Fibroblast of lung (primary cell): ENCODE results near the gene CFAP53. TPM values are rescaled to one million over a fixed set of nuclear protein-coding genes. Genes with fewer than 3 reads are reported as not detected.
A peak's percentile ranks its signal among the peaks of the same experiment; 100 is the strongest.

Experiments used
- DNase-seq, 2 donors: peaks; one replicate each; pipeline versions ENCODE4 v3.0.0 to v3.0.0-alpha.2; 2010; ENCODE audit warnings: low read depth in 2 of 2
- H2AFZ ChIP-seq: 2 replicates; pipeline ENCODE4 v1.5.1; 2012; ENCODE audit warnings: low read length, control low read depth, inconsistent platforms
- H3K27ac ChIP-seq: 2 replicates; pipeline ENCODE4 v1.5.1; 2011; ENCODE audit warnings: low read length, control low read depth; ENCODE audit not compliant: insufficient read depth
- H3K27me3 ChIP-seq: 2 replicates; pipeline ENCODE4 v1.5.1; 2011; ENCODE audit warnings: mild to moderate bottlenecking, low read length; ENCODE audit not compliant: control insufficient read depth, insufficient read depth
- H3K36me3 ChIP-seq: 2 replicates; pipeline ENCODE4 v1.5.1; 2011; ENCODE audit warnings: low read length; ENCODE audit not compliant: control insufficient read depth, insufficient read depth
- H3K4me1 ChIP-seq: 2 replicates; pipeline ENCODE4 v1.5.1; 2011; ENCODE audit warnings: low read length; ENCODE audit not compliant: control insufficient read depth, insufficient read depth; ENCODE audit errors: extremely low read depth
- H3K4me2 ChIP-seq: 2 replicates; pipeline ENCODE4 v1.5.1; 2011; ENCODE audit warnings: low read length, control low read depth; ENCODE audit not compliant: insufficient read depth; ENCODE audit errors: extremely low read depth
- H3K4me3 ChIP-seq, 4 experiments: fragments of 200-600 bp in 1 of 4; sonication (generic) in 1 of 4; replicated peaks in 1 of 4; 2 replicates each; pipeline ENCODE4 v1.5.1; 2011 to 2016; ENCODE audit warnings: low read length in 4 of 4, low read depth in 3 of 4, mild to moderate bottlenecking in 3 of 4, control low read depth in 2 of 4, inconsistent platforms in 1 of 4, mixed read lengths in 1 of 4; ENCODE audit not compliant: insufficient read depth in 1 of 4; ENCODE audit errors: control extremely low read depth in 1 of 4
- H3K79me2 ChIP-seq: 2 replicates; pipeline ENCODE4 v1.5.1; 2012; ENCODE audit warnings: mild to moderate bottlenecking, low read length, inconsistent platforms; ENCODE audit not compliant: control insufficient read depth, insufficient read depth
- H3K9ac ChIP-seq: 2 replicates; pipeline ENCODE4 v1.5.1; 2011; ENCODE audit warnings: mild to moderate bottlenecking, low read length, control low read depth; ENCODE audit not compliant: insufficient read depth
- H3K9me3 ChIP-seq: 2 replicates; pipeline ENCODE4 v1.5.1; 2012; ENCODE audit warnings: low read depth, low read length; ENCODE audit not compliant: control insufficient read depth, insufficient read depth
- H4K20me1 ChIP-seq: 2 replicates; pipeline ENCODE4 v1.5.1; 2011; ENCODE audit warnings: low read length; ENCODE audit not compliant: control insufficient read depth, insufficient read depth; ENCODE audit errors: extremely low read depth
- CTCF ChIP-seq, 2 donors: IDR thresholded peaks in 1 of 2; conservative IDR thresholded peaks in 1 of 2; 1 replicate in 1 of 2; 2 replicates in 1 of 2; pipeline ENCODE4 v1.5.1; 2011 to 2012; ENCODE audit warnings: low read length in 2 of 2, control low read depth in 1 of 2, inconsistent platforms in 1 of 2, low read depth in 1 of 2, mild to moderate bottlenecking in 1 of 2
- EZH2 ChIP-seq: IDR thresholded peaks from 2 replicates; pipeline ENCODE4 v1.5.1; 2012; ENCODE audit warnings: low read length, control low read depth, mild to moderate bottlenecking; ENCODE audit errors: missing control alignments
- polyA plus RNA-seq, 2 donors: library from polyadenylated mRNA; depleted of rRNA in 1 of 2; stranded (reverse) in 1 of 2; unstranded in 1 of 2; fragments of >200 nt; gene quantifications; 2 replicates each; pipeline ENCODE4 v1.2.1, GENCODE V29; 2011 to 2012; ENCODE audit warnings: missing spikeins in 1 of 2
- total RNA-seq: library from RNA; depleted of rRNA; stranded (reverse); fragments of >200 nt; gene quantifications from 2 replicates; pipeline ENCODE4 v1.2.1, GENCODE V29; 2014

Gene CFAP53
- total and polyA plus RNA-seq, 2 donors (not counting 1 experiment from before 2014, with no cell fraction given): 0.11 to 0.99 TPM

- Histone ChIP-seq H3K79me2 (peaks cover 35% of the 10 kb centered on the region), H3K4me3 (peak within 1 kb of the TSS; percentile 91 to 100 (median 96)), H4K20me1 (no peaks in the 10 kb centered on the region), H3K9me3 (no peaks in the 10 kb centered on the region), H3K4me1 (peaks cover 6% of the 10 kb centered on the region), H3K9ac (peak within 1 kb of the TSS; percentile 85), H3K36me3 (peaks cover 35% of the 10 kb centered on the region), H3K4me2 (peak within 1 kb of the TSS; percentile 67), H3K27ac (peak within 1 kb of the TSS; percentile 92), H2AFZ (peak within 1 kb of the TSS; percentile 94), H3K27me3 (no peaks in the 10 kb centered on the region)
- peak; percentile 99 for DNase-seq
- TF ChIP-seq EZH2 (no peak), CTCF (conservative IDR thresholded peaks at IDR 0.05 in 1 of 2, IDR thresholded peaks at IDR 0.05 in 1 of 2; ENCODE audit: low read depth in 1 of 2, low read length in 2 of 2) (peak in 1 of 2 donors; percentile 26)
Measured at GRCh38 chr18:50281295-50281971, 15.1 kb upstream of the CFAP53 start, which contains the start of gene MBD1. MBD1 (minus strand) TSS chr18:50281523; CDS start chr18:50279992, 1,531 bp downstream.

GRCh38 chr18:50280707-50281294, 14.5 kb upstream of the CFAP53 start:
- Histone ChIP-seq H3K27me3 (no peaks in the 10 kb centered on the region), H3K9ac (peak overlapping the region; percentile 85), H3K27ac (peak overlapping the region; percentile 92), H3K9me3 (no peaks in the 10 kb centered on the region), H2AFZ (peak overlapping the region; percentile 94), H3K4me1 (peaks cover 2% of the 10 kb centered on the region), H4K20me1 (no peaks in the 10 kb centered on the region), H3K4me3 (peak overlapping the region; percentile 91 to 100 (median 96)), H3K4me2 (peak overlapping the region; percentile 67), H3K36me3 (peaks cover 39% of the 10 kb centered on the region), H3K79me2 (peaks cover 30% of the 10 kb centered on the region)
- no peak for DNase-seq
- TF ChIP-seq EZH2: no peak
- no peak for TF ChIP-seq CTCF (conservative IDR thresholded peaks at IDR 0.05 in 1 of 2, IDR thresholded peaks at IDR 0.05 in 1 of 2; ENCODE audit: low read depth in 1 of 2, low read length in 2 of 2)

- H3K4me2 ChIP-seq: peak overlapping the region; percentile 67
- H2AFZ ChIP-seq: no peak overlapping the region
- peaks cover 38% of the 10 kb centered on the region for H3K36me3 ChIP-seq
- no peak for DNase-seq
- H3K79me2 ChIP-seq: peaks cover 30% of the 10 kb centered on the region
- H4K20me1 ChIP-seq: no peaks in the 10 kb centered on the region
- no peaks in the 10 kb centered on the region for H3K27me3 ChIP-seq
- peak overlapping the region in 3 of 4 experiments; percentile 94 to 100 (median 97) for H3K4me3 ChIP-seq
- no peak overlapping the region for H3K27ac ChIP-seq
- TF ChIP-seq EZH2 (no peak), CTCF (conservative IDR thresholded peaks at IDR 0.05 in 1 of 2, IDR thresholded peaks at IDR 0.05 in 1 of 2; ENCODE audit: low read depth in 1 of 2, low read length in 2 of 2) (no peak)
- no peak overlapping the region for H3K9ac ChIP-seq
- H3K9me3 ChIP-seq: no peaks in the 10 kb centered on the region
- peaks cover 2% of the 10 kb centered on the region for H3K4me1 ChIP-seq
Measured at GRCh38 chr18:50279752-50280151, 13.5 kb upstream of the CFAP53 start.
